Progenitor cell of endocrine pancreas (in vitro differentiated cells): ENCODE measurements around the gene P2RX5. TPM values are rescaled to one million over a fixed set of nuclear protein-coding genes. Genes with fewer than 3 reads are reported as not detected.

Experiments used
- DNase-seq: peaks from one replicate; pipeline ENCODE4 v3.0.0; 2021; ENCODE audit warnings: low spot score; ENCODE audit not compliant: unreplicated experiment
- H3K27ac Mint-ChIP-seq: 2 replicates; pipeline ENCODE4 v1.8.0; 2021; ENCODE audit warnings: mild to moderate bottlenecking, moderate library complexity, mixed read lengths
- H3K27me3 Mint-ChIP-seq: 2 replicates; pipeline ENCODE4 v1.8.0; 2021; ENCODE audit warnings: mixed read lengths
- H3K36me3 Mint-ChIP-seq: 2 replicates; pipeline ENCODE4 v1.8.0; 2022; ENCODE audit warnings: mixed read lengths; ENCODE audit not compliant: insufficient read depth
- H3K4me1 Mint-ChIP-seq: 2 replicates; pipeline ENCODE4 v1.8.0; 2021; ENCODE audit warnings: low read depth, mixed read lengths
- H3K4me3 Mint-ChIP-seq: 2 replicates; pipeline ENCODE4 v1.8.0; 2021; ENCODE audit warnings: low read depth, mild to moderate bottlenecking, moderate library complexity, mixed read lengths
- H3K9me3 Mint-ChIP-seq: 2 replicates; pipeline ENCODE4 v1.8.0; 2021; ENCODE audit warnings: low read depth, mixed read lengths
- CTCF ChIP-seq: fragments of 200-600 bp; sonication (generic); IDR thresholded peaks from one replicate; pipeline ENCODE4 v1.5.0; 2021; ENCODE audit warnings: antibody characterized with exemption, mild to moderate bottlenecking; ENCODE audit not compliant: unreplicated experiment
- total RNA-seq: library from RNA; stranded (reverse); gene quantifications from 2 replicates; pipeline ENCODE4 v1.2.1, GENCODE V29; 2021

P2RX5 gene
- total RNA-seq, 1 donor from 2014 or later, result 0.89 TPM

- peak; percentile 69 for TF ChIP-seq CTCF
- peaks cover 2% of the 10 kb centered on the region for H3K36me3 Mint-ChIP-seq
- H3K27ac Mint-ChIP-seq, result peak overlapping the region; percentile 38
- H3K4me1 Mint-ChIP-seq, result peaks cover 3% of the 10 kb centered on the region
- peak; percentile 54 for DNase-seq
- no peaks in the 10 kb centered on the region for H3K9me3 Mint-ChIP-seq
- no peak overlapping the region for H3K4me3 Mint-ChIP-seq
- H3K27me3 Mint-ChIP-seq, result no peaks in the 10 kb centered on the region
These were observed 48.0 kb downstream of the P2RX5 start for GRCh38 chr17:3647769-3648555.

GRCh38 chr17:3647251-3647650 lies 48.7 kb downstream of the P2RX5 start:
- H3K4me1 Mint-ChIP-seq, result peaks cover 3% of the 10 kb centered on the region

GRCh38 chr17:3645310-3645709 lies 50.6 kb downstream of the P2RX5 start:
- Mint-ChIP-seq H3K27ac (no peak overlapping the region), H3K27me3 (no peaks in the 10 kb centered on the region), H3K9me3 (no peaks in the 10 kb centered on the region), H3K36me3 (peaks cover 2% of the 10 kb centered on the region), H3K4me3 (no peak overlapping the region), H3K4me1 (peaks cover 3% of the 10 kb centered on the region)
- DNase-seq, result no peak
- TF ChIP-seq CTCF, result no peak

More at GRCh38 chr17:3647251-3647650, 48.7 kb downstream of the P2RX5 start:
- H3K4me3 Mint-ChIP-seq, result no peak overlapping the region
- H3K36me3 Mint-ChIP-seq, result peaks cover 2% of the 10 kb centered on the region
- no peaks in the 10 kb centered on the region for H3K9me3 Mint-ChIP-seq
- H3K27me3 Mint-ChIP-seq, result no peaks in the 10 kb centered on the region
- no peak for DNase-seq
- peak overlapping the region; percentile 24 for H3K27ac Mint-ChIP-seq
- no peak for TF ChIP-seq CTCF

GRCh38 chr17:3643889-3644349 lies 52.0 kb downstream of the P2RX5 start:
- DNase-seq, result no peak
- peaks cover 3% of the 10 kb centered on the region for H3K4me1 Mint-ChIP-seq
- no peaks in the 10 kb centered on the region for H3K27me3 Mint-ChIP-seq
- no peak overlapping the region for H3K27ac Mint-ChIP-seq
- H3K9me3 Mint-ChIP-seq, result no peaks in the 10 kb centered on the region
- no peak for TF ChIP-seq CTCF
- peaks cover 2% of the 10 kb centered on the region for H3K36me3 Mint-ChIP-seq
- H3K4me3 Mint-ChIP-seq, result no peak overlapping the region

GRCh38 chr17:3641717-3642486 lies 54.1 kb downstream of the P2RX5 start:
- peaks cover 2% of the 10 kb centered on the region for H3K36me3 Mint-ChIP-seq
- no peak for TF ChIP-seq CTCF
- H3K27ac Mint-ChIP-seq, result no peak overlapping the region
- peaks cover 10% of the 10 kb centered on the region for H3K4me1 Mint-ChIP-seq
- H3K27me3 Mint-ChIP-seq, result no peaks in the 10 kb centered on the region
- no peaks in the 10 kb centered on the region for H3K9me3 Mint-ChIP-seq
- no peak for DNase-seq
- no peak overlapping the region for H3K4me3 Mint-ChIP-seq
